Measurements from ENCODE around the gene CFAP46. TPM values are rescaled to one million over a fixed set of nuclear protein-coding genes. Genes with fewer than 3 reads are reported as not detected.

Gene CFAP46
- total RNA-seq, 1 donor from 2014 or later: 4.4 TPM

GRCh38 chr10:132973903-132974241, 31.5 kb upstream of the CFAP46 start:
- no peaks in the 10 kb centered on the region for H3K4me1 Mint-ChIP-seq
- DNase-seq (ENCODE audit: low read depth, low spot score): no peak
- H3K27me3 Mint-ChIP-seq (ENCODE audit: low read depth): peaks cover 22% of the 10 kb centered on the region
- H3K4me3 Mint-ChIP-seq: no peak overlapping the region
- no peak overlapping the region for H3K27ac Mint-ChIP-seq (ENCODE audit: unreplicated experiment)
- H3K9me3 Mint-ChIP-seq: no peaks in the 10 kb centered on the region
- TF ChIP-seq, protein P1, sequence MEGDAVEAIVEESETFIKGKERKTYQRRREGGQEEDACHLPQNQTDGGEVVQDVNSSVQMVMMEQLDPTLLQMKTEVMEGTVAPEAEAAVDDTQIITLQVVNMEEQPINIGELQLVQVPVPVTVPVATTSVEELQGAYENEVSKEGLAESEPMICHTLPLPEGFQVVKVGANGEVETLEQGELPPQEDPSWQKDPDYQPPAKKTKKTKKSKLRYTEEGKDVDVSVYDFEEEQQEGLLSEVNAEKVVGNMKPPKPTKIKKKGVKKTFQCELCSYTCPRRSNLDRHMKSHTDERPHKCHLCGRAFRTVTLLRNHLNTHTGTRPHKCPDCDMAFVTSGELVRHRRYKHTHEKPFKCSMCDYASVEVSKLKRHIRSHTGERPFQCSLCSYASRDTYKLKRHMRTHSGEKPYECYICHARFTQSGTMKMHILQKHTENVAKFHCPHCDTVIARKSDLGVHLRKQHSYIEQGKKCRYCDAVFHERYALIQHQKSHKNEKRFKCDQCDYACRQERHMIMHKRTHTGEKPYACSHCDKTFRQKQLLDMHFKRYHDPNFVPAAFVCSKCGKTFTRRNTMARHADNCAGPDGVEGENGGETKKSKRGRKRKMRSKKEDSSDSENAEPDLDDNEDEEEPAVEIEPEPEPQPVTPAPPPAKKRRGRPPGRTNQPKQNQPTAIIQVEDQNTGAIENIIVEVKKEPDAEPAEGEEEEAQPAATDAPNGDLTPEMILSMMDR (conservative IDR thresholded peaks at IDR 0.05): no peak
- H3K36me3 Mint-ChIP-seq (ENCODE audit: low read depth): no peaks in the 10 kb centered on the region

- DNase-seq (ENCODE audit: low read depth, low spot score): no peak
- peaks cover 25% of the 10 kb centered on the region for H3K27me3 Mint-ChIP-seq (ENCODE audit: low read depth)
- no peaks in the 10 kb centered on the region for H3K9me3 Mint-ChIP-seq
- peak overlapping the region; percentile 19 for H3K27ac Mint-ChIP-seq (ENCODE audit: unreplicated experiment)
- no peak overlapping the region for H3K4me3 Mint-ChIP-seq
- H3K4me1 Mint-ChIP-seq: no peaks in the 10 kb centered on the region
- no peaks in the 10 kb centered on the region for H3K36me3 Mint-ChIP-seq (ENCODE audit: low read depth)
- TF ChIP-seq, protein P1 (conservative IDR thresholded peaks at IDR 0.05): no peak
These were observed 30.9 kb upstream of the CFAP46 start for GRCh38 chr10:132972986-132973902.

DNA sequence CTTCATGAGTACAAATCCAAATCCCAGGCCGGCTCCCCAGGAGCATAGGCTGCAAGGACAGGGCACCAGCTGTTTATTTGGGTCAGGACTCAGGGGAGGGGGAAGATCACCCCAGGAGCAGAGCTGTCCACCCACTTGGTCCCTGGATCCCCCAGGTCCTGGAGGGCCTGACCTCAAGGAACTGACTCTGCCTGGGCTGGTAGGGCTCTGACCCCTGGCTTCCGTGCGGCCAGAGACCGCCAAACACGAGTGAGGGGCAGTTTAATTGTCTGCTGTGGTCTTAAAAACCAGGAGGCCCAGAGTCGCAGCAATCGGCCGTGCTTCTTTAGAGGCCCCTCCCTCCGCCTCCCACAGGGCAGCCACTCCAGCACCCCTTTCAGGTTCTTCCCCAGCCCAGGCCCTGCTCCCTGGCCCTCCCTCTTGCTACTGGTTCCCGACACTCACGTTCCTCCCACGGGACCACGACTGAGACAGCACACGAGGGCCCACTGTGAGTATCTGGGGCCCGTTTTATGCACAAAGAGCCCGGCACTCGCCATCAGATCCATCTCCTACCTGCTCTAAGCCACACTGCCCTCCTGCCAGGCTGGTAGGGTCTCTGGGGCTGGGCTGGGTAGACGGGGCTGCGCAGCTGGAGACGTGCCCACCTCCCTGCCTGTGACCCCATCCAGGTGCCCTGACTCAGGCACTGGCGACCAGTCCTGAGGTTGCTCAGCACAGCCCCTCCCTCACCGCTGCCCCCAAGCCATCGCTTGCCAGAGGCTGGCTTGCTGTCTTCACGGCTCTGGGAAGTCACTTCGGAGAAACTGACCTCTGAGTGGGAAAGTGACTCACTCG, 30.0 kb upstream of the CFAP46 start:
- no peaks in the 10 kb centered on the region for H3K36me3 Mint-ChIP-seq (ENCODE audit: low read depth)
- TF ChIP-seq, protein P1 (conservative IDR thresholded peaks at IDR 0.05): no peak
- H3K27ac Mint-ChIP-seq (ENCODE audit: unreplicated experiment): no peak overlapping the region
- H3K27me3 Mint-ChIP-seq (ENCODE audit: low read depth): peaks cover 23% of the 10 kb centered on the region
- DNase-seq (ENCODE audit: low read depth, low spot score): no peak
- no peak overlapping the region for H3K4me3 Mint-ChIP-seq
- no peaks in the 10 kb centered on the region for H3K4me1 Mint-ChIP-seq
- H3K9me3 Mint-ChIP-seq: no peaks in the 10 kb centered on the region

GRCh38 chr10:132971448-132972148, 29.2 kb upstream of the CFAP46 start:
- TF ChIP-seq, protein P1 (conservative IDR thresholded peaks at IDR 0.05): no peak
- H3K36me3 Mint-ChIP-seq (ENCODE audit: low read depth): no peaks in the 10 kb centered on the region
- H3K27ac Mint-ChIP-seq (ENCODE audit: unreplicated experiment): no peak overlapping the region
- H3K27me3 Mint-ChIP-seq (ENCODE audit: low read depth): peaks cover 26% of the 10 kb centered on the region
- no peaks in the 10 kb centered on the region for H3K9me3 Mint-ChIP-seq
- DNase-seq (ENCODE audit: low read depth, low spot score): no peak
- H3K4me3 Mint-ChIP-seq: no peak overlapping the region
- no peaks in the 10 kb centered on the region for H3K4me1 Mint-ChIP-seq

Data from neural crest cell (in vitro differentiated cells).